Caco-2 (cell line): ENCODE data around the gene DIO3. TPM values are rescaled to one million over a fixed set of nuclear protein-coding genes. Genes with fewer than 3 reads are reported as not detected.
A peak's percentile ranks its signal among the peaks of the same experiment; 100 is the strongest.

Source experiments
- BruUV-seq: library from RNA; stranded (reverse); fragments of 400-500 nt; replicated peaks from 2 replicates; lab custom pipeline; 2021; lab: Mats Ljungman, UMichigan
- CTCF ChIA-PET: fragments of 300-600 bp; sonication (Branson Sonifier 250); formaldehyde crosslinking; loops from one replicate; lab custom pipeline; 2022; ENCODE audit warnings: antibody characterized with exemption; lab: Charles Lee
- POLR2A ChIA-PET: fragments of 300-600 bp; sonication (Branson Sonifier 250); formaldehyde crosslinking; loops from one replicate; lab custom pipeline; 2022; ENCODE audit warnings: antibody characterized with exemption; lab: Charles Lee
- DNase-seq, 2 experiments: peaks; one replicate each; pipeline versions ENCODE4 v3.0.0 to v3.0.0-alpha.2; 2020 to 2022
- H3K27me3 ChIP-seq: replicated peaks from 2 replicates; pipeline ENCODE4 v1.6.0; 2011; ENCODE audit warnings: low read length; ENCODE audit not compliant: control insufficient read depth, insufficient read depth
- H3K36me3 ChIP-seq: 2 replicates; pipeline ENCODE4 v1.5.1; 2011; ENCODE audit warnings: low read length; ENCODE audit not compliant: control insufficient read depth, insufficient read depth
- H3K4me1 ChIP-seq: fragments of 250-450 bp; sonication (Bioruptor Pico); 2 replicates; pipeline ENCODE4 v1.5.1; 2020; ENCODE audit warnings: mild to moderate bottlenecking
- H3K4me3 ChIP-seq: 2 replicates; pipeline ENCODE4 v1.5.1; 2011; ENCODE audit warnings: low read depth, mild to moderate bottlenecking, control low read depth, low read length
- H3K9me3 ChIP-seq: fragments of 250-450 bp; sonication (Bioruptor Pico); 2 replicates; pipeline ENCODE4 v1.5.1; 2020; ENCODE audit warnings: mild to moderate bottlenecking, moderate library complexity
- H3K27ac Mint-ChIP-seq: one replicate; pipeline ENCODE4 v1.8.0; 2022; ENCODE audit warnings: mixed read lengths; ENCODE audit not compliant: unreplicated experiment
- H3K27me3 Mint-ChIP-seq: one replicate; pipeline ENCODE4 v1.8.0; 2022; ENCODE audit warnings: mixed read lengths; ENCODE audit not compliant: insufficient read depth, unreplicated experiment
- H3K36me3 Mint-ChIP-seq: one replicate; pipeline ENCODE4 v1.8.0; 2022; ENCODE audit warnings: mild to moderate bottlenecking, mixed read lengths; ENCODE audit not compliant: insufficient read depth, unreplicated experiment
- H3K4me1 Mint-ChIP-seq: one replicate; pipeline ENCODE4 v1.8.0; 2022; ENCODE audit warnings: low read depth, mixed read lengths; ENCODE audit not compliant: unreplicated experiment
- H3K4me3 Mint-ChIP-seq: one replicate; pipeline ENCODE4 v1.8.0; 2022; ENCODE audit warnings: mild to moderate bottlenecking, moderate library complexity, mixed read lengths; ENCODE audit not compliant: unreplicated experiment
- H3K9me3 Mint-ChIP-seq: one replicate; pipeline ENCODE4 v1.8.0; 2022; ENCODE audit warnings: mixed read lengths; ENCODE audit not compliant: unreplicated experiment
- intact Hi-C: fragments of 100-400 bp; cut with micrococcal nuclease; formaldehyde crosslinking; loops from one replicate; pipeline ENCODE4 v1.10.0; 2022; ENCODE audit not compliant: unreplicated experiment
- total RNA-seq: library from RNA; stranded (reverse); gene quantifications from 2 replicates; pipeline ENCODE4 v1.2.3, GENCODE V29; 2022
- TF ChIP-seq, protein P1 (sequence below), 2 experiments: fragments of 200-600 bp in 1 of 2; IDR thresholded peaks; 1 replicate in 1 of 2; 2 replicates in 1 of 2; pipeline versions ENCODE4 v1.5.1 to v1.8.0; 2011 to 2022; ENCODE audit warnings: antibody characterized with exemption in 1 of 2, control low read depth in 1 of 2, inconsistent platforms in 1 of 2, low read depth in 1 of 2, low read length in 1 of 2, mild to moderate bottlenecking in 1 of 2, moderate library complexity in 1 of 2; ENCODE audit not compliant: insufficient read depth in 1 of 2, severe bottlenecking in 1 of 2, unreplicated experiment in 1 of 2

The DIO3 gene
- total RNA-seq, 1 experiment from 2014 or later, result 0.41 TPM

DNA sequence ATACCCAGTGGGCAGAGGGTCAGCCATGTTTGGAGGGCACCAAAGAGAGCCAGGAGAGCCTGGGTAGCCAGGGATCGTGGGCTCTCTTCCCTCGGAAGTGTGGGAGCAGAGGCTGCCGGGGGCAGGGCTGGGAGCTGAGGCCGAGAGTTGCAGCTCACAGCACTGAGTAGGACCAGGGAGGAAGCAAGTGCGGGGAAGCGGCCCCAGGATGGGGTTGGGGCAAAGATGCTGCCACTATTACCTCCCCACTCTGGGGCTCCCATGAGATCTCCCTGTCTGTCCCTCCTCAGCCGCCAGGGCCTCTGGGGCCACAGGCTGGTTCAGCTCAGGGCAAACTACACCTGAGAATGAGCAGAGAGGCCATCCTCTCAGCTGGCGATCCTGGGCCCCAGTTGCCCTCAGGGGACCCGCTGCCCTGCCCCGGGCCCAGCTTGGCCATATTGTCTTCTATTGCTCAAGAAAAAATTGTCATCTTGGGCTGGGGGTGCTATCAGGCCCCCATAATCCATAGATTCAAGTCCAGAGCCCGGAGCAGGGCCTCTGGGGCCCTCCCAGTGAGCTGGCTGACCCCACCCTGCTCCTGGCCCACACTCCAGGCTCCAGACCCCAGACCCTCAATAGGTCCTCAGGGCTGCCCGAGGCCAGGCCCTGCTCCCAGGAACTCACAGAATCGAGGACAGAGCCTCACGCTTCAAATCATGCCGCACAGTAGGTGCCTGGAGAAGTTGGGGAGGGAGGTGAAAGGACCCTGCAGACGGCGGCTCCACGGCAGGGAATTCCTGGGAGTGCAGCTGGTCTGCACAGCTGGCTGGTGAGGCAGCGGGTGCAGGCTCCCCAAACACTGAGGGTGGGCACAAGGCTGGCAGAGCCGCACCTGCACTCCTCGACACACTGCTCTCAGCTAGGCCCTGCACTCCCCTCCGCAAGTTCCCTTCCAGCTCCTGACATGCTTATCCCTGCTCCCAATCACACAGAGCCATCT is 20.5 kb upstream of the DIO3 start:
- CTCF ChIA-PET, result no interaction called here
- no peak for DNase-seq
- Mint-ChIP-seq H3K36me3 (no peaks in the 10 kb centered on the region), H3K4me3 (no peak overlapping the region), H3K27me3 (no peaks in the 10 kb centered on the region), H3K4me1 (peaks cover 9% of the 10 kb centered on the region), H3K27ac (no peak overlapping the region), H3K9me3 (no peaks in the 10 kb centered on the region)
- TF ChIP-seq, protein P1, sequence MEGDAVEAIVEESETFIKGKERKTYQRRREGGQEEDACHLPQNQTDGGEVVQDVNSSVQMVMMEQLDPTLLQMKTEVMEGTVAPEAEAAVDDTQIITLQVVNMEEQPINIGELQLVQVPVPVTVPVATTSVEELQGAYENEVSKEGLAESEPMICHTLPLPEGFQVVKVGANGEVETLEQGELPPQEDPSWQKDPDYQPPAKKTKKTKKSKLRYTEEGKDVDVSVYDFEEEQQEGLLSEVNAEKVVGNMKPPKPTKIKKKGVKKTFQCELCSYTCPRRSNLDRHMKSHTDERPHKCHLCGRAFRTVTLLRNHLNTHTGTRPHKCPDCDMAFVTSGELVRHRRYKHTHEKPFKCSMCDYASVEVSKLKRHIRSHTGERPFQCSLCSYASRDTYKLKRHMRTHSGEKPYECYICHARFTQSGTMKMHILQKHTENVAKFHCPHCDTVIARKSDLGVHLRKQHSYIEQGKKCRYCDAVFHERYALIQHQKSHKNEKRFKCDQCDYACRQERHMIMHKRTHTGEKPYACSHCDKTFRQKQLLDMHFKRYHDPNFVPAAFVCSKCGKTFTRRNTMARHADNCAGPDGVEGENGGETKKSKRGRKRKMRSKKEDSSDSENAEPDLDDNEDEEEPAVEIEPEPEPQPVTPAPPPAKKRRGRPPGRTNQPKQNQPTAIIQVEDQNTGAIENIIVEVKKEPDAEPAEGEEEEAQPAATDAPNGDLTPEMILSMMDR (IDR thresholded peaks at IDR 0.05; ENCODE audit: insufficient read depth in 1 of 2, low read depth in 1 of 2, low read length in 1 of 2, severe bottlenecking in 1 of 2, unreplicated experiment in 1 of 2), result no peak
- BruUV-seq, result no TSS peak
- H3K27me3 ChIP-seq, result no peaks in the 10 kb centered on the region
- H3K4me3 ChIP-seq, result no peak overlapping the region
- intact Hi-C loops, result no loop called here
- H3K36me3 ChIP-seq, result no peaks in the 10 kb centered on the region
- POLR2A ChIA-PET, result no interaction called here
- H3K9me3 ChIP-seq, result no peaks in the 10 kb centered on the region
- 0 out of 2 replicates have a peak, but pooled peaks cover 4% of the 10 kb centered on the region for H3K4me1 ChIP-seq

DNA sequence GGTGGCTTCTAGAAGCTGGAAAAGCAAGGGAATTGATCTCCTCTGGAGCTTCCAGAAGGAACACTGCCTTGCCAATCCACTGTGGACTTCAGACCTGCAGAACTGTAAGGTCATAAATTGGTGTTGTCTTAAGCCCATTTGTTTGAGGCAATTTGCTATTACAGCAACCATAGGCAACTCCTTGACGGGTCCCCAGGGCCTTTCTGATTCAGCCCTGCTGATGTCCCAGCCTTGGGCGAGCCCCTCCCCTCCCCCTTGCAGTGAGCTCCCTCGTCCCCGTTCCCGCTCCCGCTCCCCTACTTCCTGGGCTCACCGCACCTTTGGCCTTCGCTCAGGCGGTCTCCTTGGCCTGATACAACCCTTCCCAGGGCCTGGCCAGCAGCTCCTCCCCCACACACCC is 18.9 kb upstream of the DIO3 start:
- Mint-ChIP-seq H3K27me3 (no peaks in the 10 kb centered on the region), H3K27ac (no peak overlapping the region), H3K9me3 (no peaks in the 10 kb centered on the region), H3K36me3 (no peaks in the 10 kb centered on the region), H3K4me1 (peaks cover 9% of the 10 kb centered on the region), H3K4me3 (no peak overlapping the region)
- Histone ChIP-seq H3K27me3 (no peaks in the 10 kb centered on the region), H3K9me3 (no peaks in the 10 kb centered on the region), H3K36me3 (no peaks in the 10 kb centered on the region), H3K4me3 (no peak overlapping the region), H3K4me1 (0 out of 2 replicates have a peak, but pooled peaks cover 4% of the 10 kb centered on the region)
- CTCF ChIA-PET, result interaction anchor here (1.0 kb wide), 1 partner anchor 13 kb away, joined by 4 read pairs; no protein-coding TSS in a partner anchor
- no TSS peak for BruUV-seq
- TF ChIP-seq, protein P1 (IDR thresholded peaks at IDR 0.05; ENCODE audit: insufficient read depth in 1 of 2, low read depth in 1 of 2, low read length in 1 of 2, severe bottlenecking in 1 of 2, unreplicated experiment in 1 of 2), result no peak
- DNase-seq, result peak; percentile 16 to 50
- intact Hi-C loops, result no loop called here
- POLR2A ChIA-PET, result no interaction called here

DNA sequence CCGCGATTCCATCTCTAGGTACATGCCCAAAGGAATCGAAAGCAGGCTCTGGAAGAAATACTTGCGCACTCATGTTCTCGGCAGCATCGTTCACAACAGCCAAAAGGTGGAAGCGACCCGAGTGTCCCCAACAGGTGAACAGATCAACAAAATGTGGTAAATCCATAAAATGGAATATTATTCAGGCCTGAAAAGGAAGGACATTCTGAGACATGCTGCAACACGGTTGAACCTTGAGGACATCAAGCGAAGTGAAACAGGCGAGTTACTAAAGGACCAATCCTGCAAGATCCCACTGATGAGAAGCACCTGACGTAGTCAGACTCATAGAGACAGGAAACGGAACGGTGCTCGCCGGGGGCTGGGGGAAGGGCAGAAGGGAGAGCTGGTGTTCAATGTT is 17.5 kb upstream of the DIO3 start:
- DNase-seq, result no peak
- peaks cover 9% of the 10 kb centered on the region for H3K4me1 Mint-ChIP-seq
- no peaks in the 10 kb centered on the region for H3K9me3 Mint-ChIP-seq
- intact Hi-C loops, result no loop called here
- no peaks in the 10 kb centered on the region for H3K36me3 ChIP-seq
- TF ChIP-seq, protein P1 (IDR thresholded peaks at IDR 0.05; ENCODE audit: insufficient read depth in 1 of 2, low read depth in 1 of 2, low read length in 1 of 2, severe bottlenecking in 1 of 2, unreplicated experiment in 1 of 2), result no peak
- H3K27me3 ChIP-seq, result no peaks in the 10 kb centered on the region
- ChIA-PET CTCF (no interaction called here), POLR2A (no interaction called here)
- H3K27me3 Mint-ChIP-seq, result no peaks in the 10 kb centered on the region
- H3K4me3 ChIP-seq, result no peak overlapping the region
- H3K36me3 Mint-ChIP-seq, result no peaks in the 10 kb centered on the region
- H3K4me3 Mint-ChIP-seq, result no peak overlapping the region
- H3K4me1 ChIP-seq, result 0 out of 2 replicates have a peak, but pooled peaks cover 4% of the 10 kb centered on the region
- no peaks in the 10 kb centered on the region for H3K9me3 ChIP-seq
- no peak overlapping the region for H3K27ac Mint-ChIP-seq
- no TSS peak for BruUV-seq
